ENCODE results near the gene TADA2A.
A peak's percentile ranks its signal among the peaks of the same experiment; 100 is the strongest.

Gene TADA2A

GRCh38 chr17:37481001-37481665 lies 74.4 kb downstream of the TADA2A start:
- no peak for DNase-seq (ENCODE audit: extremely low read depth, insufficient read length)
- Histone ChIP-seq H3K36me3 (ENCODE audit: control insufficient read depth, insufficient read depth, low read length) (peaks cover 10% of the 10 kb centered on the region), H3K27me3 (replicated peaks; ENCODE audit: control insufficient read depth, insufficient read depth, low read length) (no peaks in the 10 kb centered on the region), H3K4me3 (replicated peaks; ENCODE audit: low read depth, low read length) (no peak overlapping the region)
- no peak for TF ChIP-seq CTCF (IDR thresholded peaks at IDR 0.05; ENCODE audit: insufficient read depth, low read length, poor library complexity, severe bottlenecking)

- no peak for TF ChIP-seq CTCF (IDR thresholded peaks at IDR 0.05; ENCODE audit: insufficient read depth, low read length, poor library complexity, severe bottlenecking)
- peaks cover 2% of the 10 kb centered on the region; the same call in 1 of the 2 replicates for H3K36me3 ChIP-seq (ENCODE audit: control insufficient read depth, insufficient read depth, low read length)
- H3K4me3 ChIP-seq (replicated peaks; ENCODE audit: low read depth, low read length) = no peak overlapping the region
- H3K27me3 ChIP-seq (replicated peaks; ENCODE audit: control insufficient read depth, insufficient read depth, low read length) = no peaks in the 10 kb centered on the region
- DNase-seq (ENCODE audit: extremely low read depth, insufficient read length) = no peak
Measured at GRCh38 chr17:37483311-37484039, 76.8 kb downstream of the TADA2A start.

- TF ChIP-seq CTCF (IDR thresholded peaks at IDR 0.05; ENCODE audit: insufficient read depth, low read length, poor library complexity, severe bottlenecking) = no peak
- Histone ChIP-seq H3K36me3 (ENCODE audit: control insufficient read depth, insufficient read depth, low read length) (no peaks in the 10 kb centered on the region; the same call in 1 of the 2 replicates), H3K27me3 (replicated peaks; ENCODE audit: control insufficient read depth, insufficient read depth, low read length) (no peaks in the 10 kb centered on the region), H3K4me3 (replicated peaks; ENCODE audit: low read depth, low read length) (no peak overlapping the region)
- no peak for DNase-seq (ENCODE audit: extremely low read depth, insufficient read length)
Measured at GRCh38 chr17:37485938-37486570, 79.4 kb downstream of the TADA2A start.

GRCh38 chr17:37488009-37488604 lies 81.4 kb downstream of the TADA2A start:
- no peaks in the 10 kb centered on the region; the same call in 1 of the 2 replicates for H3K36me3 ChIP-seq (ENCODE audit: control insufficient read depth, insufficient read depth, low read length)
- no peak for TF ChIP-seq CTCF (IDR thresholded peaks at IDR 0.05; ENCODE audit: insufficient read depth, low read length, poor library complexity, severe bottlenecking)
- no peak overlapping the region for H3K4me3 ChIP-seq (replicated peaks; ENCODE audit: low read depth, low read length)
- no peaks in the 10 kb centered on the region for H3K27me3 ChIP-seq (replicated peaks; ENCODE audit: control insufficient read depth, insufficient read depth, low read length)
- DNase-seq (ENCODE audit: extremely low read depth, insufficient read length) = no peak

GRCh38 chr17:37488607-37489196 lies 82.0 kb downstream of the TADA2A start:
- peak overlapping the region; percentile 84 for H3K4me3 ChIP-seq (replicated peaks; ENCODE audit: low read depth, low read length)
- DNase-seq (ENCODE audit: extremely low read depth, insufficient read length) = no peak
- no peak for TF ChIP-seq CTCF (IDR thresholded peaks at IDR 0.05; ENCODE audit: insufficient read depth, low read length, poor library complexity, severe bottlenecking)
- H3K36me3 ChIP-seq (ENCODE audit: control insufficient read depth, insufficient read depth, low read length) = no peaks in the 10 kb centered on the region
- no peaks in the 10 kb centered on the region for H3K27me3 ChIP-seq (replicated peaks; ENCODE audit: control insufficient read depth, insufficient read depth, low read length)

Data from GM06990 (cell line).